HepG2 (cell line): ENCODE results near the gene SNX15.
A peak's percentile ranks its signal among the peaks of the same experiment; 100 is the strongest.

Experiments
- BRF2 ChIP-seq: sonication (generic); formaldehyde crosslinking; IDR thresholded peaks from 2 replicates; pipeline ENCODE4 v1.8.1; 2022; ENCODE audit warnings: mild to moderate bottlenecking, missing genetic modification reagents
- CEBPB ChIP-seq: IDR thresholded peaks from 2 replicates; pipeline ENCODE4 v1.6.1; 2011; ENCODE audit warnings: low read depth, low read length, improper control_type of control experiment, borderline replicate concordance
- CTCF ChIP-seq: sonication (generic); formaldehyde crosslinking; IDR thresholded peaks from 2 replicates; pipeline ENCODE4 v1.5.0; 2020; ENCODE audit warnings: mild to moderate bottlenecking, missing genetic modification reagents, moderate library complexity
- EHMT2 ChIP-seq: fragments of 200-600 bp; sonication (generic); IDR thresholded peaks from 2 replicates; pipeline ENCODE4 v1.7.0; 2017; ENCODE audit warnings: antibody characterized with exemption, low read depth, low read length, borderline replicate concordance
- ESRRA ChIP-seq: sonication (generic); formaldehyde crosslinking; IDR thresholded peaks from 2 replicates; pipeline ENCODE4 v1.5.1; 2020; ENCODE audit warnings: mild to moderate bottlenecking, low read depth, missing genetic modification reagents
- HDAC1 ChIP-seq: sonication (generic); formaldehyde crosslinking; IDR thresholded peaks from 2 replicates; pipeline ENCODE4 v1.5.1; 2020; ENCODE audit warnings: mild to moderate bottlenecking, missing genetic modification reagents
- MXD1 ChIP-seq: sonication (generic); formaldehyde crosslinking; IDR thresholded peaks from 2 replicates; pipeline ENCODE4 v1.4.0; 2020; ENCODE audit warnings: mild to moderate bottlenecking, missing genetic modification reagents
- REST ChIP-seq, 2 experiments: IDR thresholded peaks; 2 replicates each; pipeline ENCODE4 v1.6.1; 2011 to 2012; ENCODE audit warnings: low read length in 2 of 2, borderline replicate concordance in 1 of 2, low read depth in 1 of 2, mild to moderate bottlenecking in 1 of 2, moderate library complexity in 1 of 2
- SALL2 ChIP-seq: sonication (generic); formaldehyde crosslinking; IDR thresholded peaks from 2 replicates; pipeline ENCODE4 v1.8.1; 2023; ENCODE audit warnings: mild to moderate bottlenecking, missing genetic modification reagents, inconsistent platforms
- TARDBP ChIP-seq: sonication (generic); formaldehyde crosslinking; IDR thresholded peaks from 2 replicates; pipeline ENCODE4 v1.8.0; 2022; ENCODE audit warnings: mild to moderate bottlenecking, missing genetic modification reagents
- ZFP36 ChIP-seq: fragments of 150-350 bp; IDR thresholded peaks from 2 replicates; pipeline ENCODE4 v1.6.1; 2018; ENCODE audit warnings: borderline replicate concordance, low read length, low read depth; ENCODE audit not compliant: partially characterized antibody
- ZNF446 ChIP-seq: sonication (generic); formaldehyde crosslinking; IDR thresholded peaks from 2 replicates; pipeline ENCODE4 v1.5.0; 2020; ENCODE audit warnings: mild to moderate bottlenecking, missing genetic modification reagents
- ZNF670 ChIP-seq: sonication (generic); formaldehyde crosslinking; IDR thresholded peaks from 2 replicates; pipeline ENCODE4 v1.8.0; 2022; ENCODE audit warnings: mild to moderate bottlenecking, missing genetic modification reagents, borderline replicate concordance

GRCh38 chr11:65066805-65067291 is 39.6 kb downstream of the SNX15 start:
- TF ChIP-seq REST (IDR thresholded peaks at IDR 0.05; ENCODE audit: borderline replicate concordance in 1 of 2, low read depth in 1 of 2, low read length in 2 of 2), result no peak
- TF ChIP-seq CEBPB, result no peak
- no peak for TF ChIP-seq BRF2 (CRISPR knock-in tag)
- no peak for TF ChIP-seq ZNF670 (CRISPR knock-in tag)
- TF ChIP-seq HDAC1 (CRISPR knock-in tag), result peak; percentile 12; the same call in 1 of the 2 replicates
- no peak for TF ChIP-seq ESRRA
- no peak for TF ChIP-seq CTCF (CRISPR knock-in tag)
- no peak for TF ChIP-seq SALL2
- no peak for TF ChIP-seq EHMT2
- TF ChIP-seq TARDBP (CRISPR knock-in tag), result no peak
- no peak for TF ChIP-seq ZFP36
- 0 out of 2 replicates have a peak, but pooled peaks have one; percentile 31 for TF ChIP-seq MXD1 (CRISPR knock-in tag)
- no peak for TF ChIP-seq ZNF446 (CRISPR knock-in tag)
